Calu3 (cell line): Measurements from ENCODE around the gene GPR142. TPM values are rescaled to one million over a fixed set of nuclear protein-coding genes. Genes with fewer than 3 reads are reported as not detected.

Experiments
- BruUV-seq: library from RNA; stranded (reverse); fragments of 400-500 nt; replicated peaks from 2 replicates; lab custom pipeline; 2021; lab: Mats Ljungman, UMichigan
- CTCF ChIA-PET: fragments of 300-600 bp; sonication (Branson Sonifier 250); formaldehyde crosslinking; loops from one replicate; lab custom pipeline; 2022; ENCODE audit warnings: antibody characterized with exemption; lab: Charles Lee
- DNase-seq: peaks from one replicate; pipeline ENCODE4 v3.0.0; 2022
- H3K27ac Mint-ChIP-seq: one replicate; pipeline ENCODE4 v1.8.0; 2022; ENCODE audit warnings: mixed read lengths; ENCODE audit not compliant: unreplicated experiment
- H3K27me3 Mint-ChIP-seq: one replicate; pipeline ENCODE4 v1.8.0; 2022; ENCODE audit warnings: mixed read lengths; ENCODE audit not compliant: unreplicated experiment
- H3K36me3 Mint-ChIP-seq: one replicate; pipeline ENCODE4 v1.8.0; 2022; ENCODE audit warnings: mild to moderate bottlenecking, moderate library complexity, mixed read lengths; ENCODE audit not compliant: insufficient read depth, unreplicated experiment
- H3K4me1 Mint-ChIP-seq: one replicate; pipeline ENCODE4 v1.8.0; 2022; ENCODE audit warnings: mild to moderate bottlenecking, low read depth, mixed read lengths; ENCODE audit not compliant: unreplicated experiment
- H3K4me3 Mint-ChIP-seq: one replicate; pipeline ENCODE4 v1.8.0; 2022; ENCODE audit warnings: mild to moderate bottlenecking, low read depth, moderate library complexity, mixed read lengths; ENCODE audit not compliant: unreplicated experiment
- H3K9me3 Mint-ChIP-seq: one replicate; pipeline ENCODE4 v1.8.0; 2022; ENCODE audit warnings: low read depth, mixed read lengths; ENCODE audit not compliant: unreplicated experiment
- CTCF ChIP-seq: fragments of 200-600 bp; IDR thresholded peaks from one replicate; pipeline ENCODE4 v1.8.0; 2022; ENCODE audit warnings: antibody characterized with exemption; ENCODE audit not compliant: unreplicated experiment
- intact Hi-C: fragments of 100-400 bp; cut with micrococcal nuclease; formaldehyde crosslinking; loops from one replicate; pipeline ENCODE4 v1.10.0; 2022; ENCODE audit not compliant: unreplicated experiment
- total RNA-seq: library from RNA; stranded (reverse); gene quantifications from 2 replicates; pipeline ENCODE4 v1.2.3, GENCODE V29; 2022

GPR142 gene
- total RNA-seq, 1 experiment from 2014 or later, result not detected

- no peaks in the 10 kb centered on the region for H3K9me3 Mint-ChIP-seq
- H3K36me3 Mint-ChIP-seq, result peaks cover 5% of the 10 kb centered on the region
- H3K4me3 Mint-ChIP-seq, result no peak overlapping the region
- BruUV-seq, result no TSS peak
- H3K27ac Mint-ChIP-seq, result no peak overlapping the region
- intact Hi-C loops, result loop anchor here (1.0 kb wide), 1 partner anchor 112 kb away; no protein-coding TSS in a partner anchor
- peaks cover 18% of the 10 kb centered on the region for H3K4me1 Mint-ChIP-seq
- CTCF ChIA-PET, result interaction anchor here (0.6 to 3.3 kb wide), 8 partner anchors 13 to 325 kb away, joined by 3 to 37 read pairs (median 5); partner anchors contain the start of gene GPR142
- no peak for DNase-seq
- peaks cover 30% of the 10 kb centered on the region for H3K27me3 Mint-ChIP-seq
- TF ChIP-seq CTCF, result no peak
Observed at GRCh38 chr17:74380959-74381808, 13.9 kb downstream of the GPR142 start.

GRCh38 chr17:74383141-74383540 is 15.8 kb downstream of the GPR142 start:
- BruUV-seq, result no TSS peak
- no peak overlapping the region for H3K4me3 Mint-ChIP-seq
- peaks cover 5% of the 10 kb centered on the region for H3K36me3 Mint-ChIP-seq
- CTCF ChIA-PET, result no interaction called here
- H3K27me3 Mint-ChIP-seq, result peaks cover 11% of the 10 kb centered on the region
- intact Hi-C loops, result no loop called here
- no peak for TF ChIP-seq CTCF
- no peaks in the 10 kb centered on the region for H3K9me3 Mint-ChIP-seq
- peaks cover 18% of the 10 kb centered on the region for H3K4me1 Mint-ChIP-seq
- no peak overlapping the region for H3K27ac Mint-ChIP-seq
- no peak for DNase-seq

- H3K9me3 Mint-ChIP-seq, result no peaks in the 10 kb centered on the region
- intact Hi-C loops, result no loop called here
- no peak overlapping the region for H3K4me3 Mint-ChIP-seq
- BruUV-seq, result no TSS peak
- no peak for DNase-seq
- H3K36me3 Mint-ChIP-seq, result peaks cover under 1% of the 10 kb centered on the region
- TF ChIP-seq CTCF, result no peak
- peaks cover 12% of the 10 kb centered on the region for H3K4me1 Mint-ChIP-seq
- H3K27ac Mint-ChIP-seq, result no peak overlapping the region
- peaks cover 19% of the 10 kb centered on the region for H3K27me3 Mint-ChIP-seq
- CTCF ChIA-PET, result no interaction called here
Observed at GRCh38 chr17:74385201-74385600, 17.9 kb downstream of the GPR142 start.

- intact Hi-C loops, result no loop called here
- CTCF ChIA-PET, result no interaction called here
- H3K27ac Mint-ChIP-seq, result no peak overlapping the region
- no peak for TF ChIP-seq CTCF
- peaks cover under 1% of the 10 kb centered on the region for H3K4me1 Mint-ChIP-seq
- no peak for DNase-seq
- H3K9me3 Mint-ChIP-seq, result no peaks in the 10 kb centered on the region
- peaks cover 27% of the 10 kb centered on the region for H3K27me3 Mint-ChIP-seq
- no peaks in the 10 kb centered on the region for H3K36me3 Mint-ChIP-seq
- no TSS peak for BruUV-seq
- H3K4me3 Mint-ChIP-seq, result no peak overlapping the region
Observed at GRCh38 chr17:74386386-74386785, 19.1 kb downstream of the GPR142 start.
